Subcutaneous adipose tissue (tissue), 4 donors: Measurements from ENCODE around the gene RPS6KC1. TPM values are rescaled to one million over a fixed set of nuclear protein-coding genes. Genes with fewer than 3 reads are reported as not detected.

Experiments used
- total RNA-seq, 4 donors: library from RNA; depleted of rRNA; stranded (reverse); fragments of >200 nt; gene quantifications; one replicate each; pipeline ENCODE4 v1.1.0, GENCODE V29; 2016
- TF ChIP-seq, protein P1 (sequence below): fragments of 450-650 bp; IDR thresholded peaks from one replicate; pipeline ENCODE4 v1.5.1; 2016; ENCODE audit warnings: low read depth, mild to moderate bottlenecking, control low read depth, antibody characterized with exemption, moderate library complexity

Gene RPS6KC1, protein sequence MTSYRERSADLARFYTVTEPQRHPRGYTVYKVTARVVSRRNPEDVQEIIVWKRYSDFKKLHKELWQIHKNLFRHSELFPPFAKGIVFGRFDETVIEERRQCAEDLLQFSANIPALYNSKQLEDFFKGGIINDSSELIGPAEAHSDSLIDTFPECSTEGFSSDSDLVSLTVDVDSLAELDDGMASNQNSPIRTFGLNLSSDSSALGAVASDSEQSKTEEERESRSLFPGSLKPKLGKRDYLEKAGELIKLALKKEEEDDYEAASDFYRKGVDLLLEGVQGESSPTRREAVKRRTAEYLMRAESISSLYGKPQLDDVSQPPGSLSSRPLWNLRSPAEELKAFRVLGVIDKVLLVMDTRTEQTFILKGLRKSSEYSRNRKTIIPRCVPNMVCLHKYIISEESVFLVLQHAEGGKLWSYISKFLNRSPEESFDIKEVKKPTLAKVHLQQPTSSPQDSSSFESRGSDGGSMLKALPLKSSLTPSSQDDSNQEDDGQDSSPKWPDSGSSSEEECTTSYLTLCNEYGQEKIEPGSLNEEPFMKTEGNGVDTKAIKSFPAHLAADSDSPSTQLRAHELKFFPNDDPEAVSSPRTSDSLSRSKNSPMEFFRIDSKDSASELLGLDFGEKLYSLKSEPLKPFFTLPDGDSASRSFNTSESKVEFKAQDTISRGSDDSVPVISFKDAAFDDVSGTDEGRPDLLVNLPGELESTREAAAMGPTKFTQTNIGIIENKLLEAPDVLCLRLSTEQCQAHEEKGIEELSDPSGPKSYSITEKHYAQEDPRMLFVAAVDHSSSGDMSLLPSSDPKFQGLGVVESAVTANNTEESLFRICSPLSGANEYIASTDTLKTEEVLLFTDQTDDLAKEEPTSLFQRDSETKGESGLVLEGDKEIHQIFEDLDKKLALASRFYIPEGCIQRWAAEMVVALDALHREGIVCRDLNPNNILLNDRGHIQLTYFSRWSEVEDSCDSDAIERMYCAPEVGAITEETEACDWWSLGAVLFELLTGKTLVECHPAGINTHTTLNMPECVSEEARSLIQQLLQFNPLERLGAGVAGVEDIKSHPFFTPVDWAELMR
- 10 to 100 TPM; 22.6 to 30.7 (median 25.3) TPM for total RNA-seq

DNA sequence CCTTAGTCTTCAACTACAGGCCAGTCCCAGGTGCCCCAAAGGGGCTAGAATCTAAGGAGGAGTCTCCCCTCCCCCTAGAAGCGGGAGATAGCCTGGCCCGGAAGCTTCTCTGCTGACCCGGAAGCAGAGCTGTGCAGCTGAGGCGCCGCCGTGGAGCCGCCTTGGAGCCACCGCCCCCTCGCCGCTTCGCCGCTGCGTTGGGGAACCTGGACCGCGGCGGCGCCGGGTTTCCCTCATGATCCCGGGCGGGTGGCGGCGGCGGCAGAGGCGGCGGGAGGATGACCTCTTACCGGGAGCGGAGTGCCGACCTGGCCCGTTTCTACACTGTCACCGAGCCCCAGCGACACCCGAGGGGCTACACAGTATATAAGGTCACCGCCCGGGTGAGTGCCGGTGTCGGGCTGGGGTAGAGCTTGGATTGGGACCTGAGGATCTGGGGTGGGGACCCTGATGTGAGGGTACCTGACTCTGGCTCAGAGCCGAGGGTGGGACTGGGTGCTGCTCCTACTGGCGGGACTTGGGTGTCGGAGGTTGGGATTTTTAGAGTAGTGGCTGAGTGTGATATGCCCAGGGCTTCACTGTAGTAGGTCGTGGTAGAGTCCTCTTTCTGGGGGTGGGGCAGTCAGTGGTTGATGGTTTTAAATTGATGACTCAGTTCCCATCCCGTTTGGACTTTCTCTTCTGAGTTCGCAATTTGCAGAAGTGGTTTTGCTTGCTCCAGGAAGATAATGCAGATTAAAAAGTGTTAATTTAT lies at the start of gene RPS6KC1:
Gene RPS6KC1 (plus strand): TSS at position 115 of the 754 bp plus-strand sequence. CDS start 164 bp downstream, at position 279.
- TF ChIP-seq, protein P1, sequence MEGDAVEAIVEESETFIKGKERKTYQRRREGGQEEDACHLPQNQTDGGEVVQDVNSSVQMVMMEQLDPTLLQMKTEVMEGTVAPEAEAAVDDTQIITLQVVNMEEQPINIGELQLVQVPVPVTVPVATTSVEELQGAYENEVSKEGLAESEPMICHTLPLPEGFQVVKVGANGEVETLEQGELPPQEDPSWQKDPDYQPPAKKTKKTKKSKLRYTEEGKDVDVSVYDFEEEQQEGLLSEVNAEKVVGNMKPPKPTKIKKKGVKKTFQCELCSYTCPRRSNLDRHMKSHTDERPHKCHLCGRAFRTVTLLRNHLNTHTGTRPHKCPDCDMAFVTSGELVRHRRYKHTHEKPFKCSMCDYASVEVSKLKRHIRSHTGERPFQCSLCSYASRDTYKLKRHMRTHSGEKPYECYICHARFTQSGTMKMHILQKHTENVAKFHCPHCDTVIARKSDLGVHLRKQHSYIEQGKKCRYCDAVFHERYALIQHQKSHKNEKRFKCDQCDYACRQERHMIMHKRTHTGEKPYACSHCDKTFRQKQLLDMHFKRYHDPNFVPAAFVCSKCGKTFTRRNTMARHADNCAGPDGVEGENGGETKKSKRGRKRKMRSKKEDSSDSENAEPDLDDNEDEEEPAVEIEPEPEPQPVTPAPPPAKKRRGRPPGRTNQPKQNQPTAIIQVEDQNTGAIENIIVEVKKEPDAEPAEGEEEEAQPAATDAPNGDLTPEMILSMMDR: no peak

DNA sequence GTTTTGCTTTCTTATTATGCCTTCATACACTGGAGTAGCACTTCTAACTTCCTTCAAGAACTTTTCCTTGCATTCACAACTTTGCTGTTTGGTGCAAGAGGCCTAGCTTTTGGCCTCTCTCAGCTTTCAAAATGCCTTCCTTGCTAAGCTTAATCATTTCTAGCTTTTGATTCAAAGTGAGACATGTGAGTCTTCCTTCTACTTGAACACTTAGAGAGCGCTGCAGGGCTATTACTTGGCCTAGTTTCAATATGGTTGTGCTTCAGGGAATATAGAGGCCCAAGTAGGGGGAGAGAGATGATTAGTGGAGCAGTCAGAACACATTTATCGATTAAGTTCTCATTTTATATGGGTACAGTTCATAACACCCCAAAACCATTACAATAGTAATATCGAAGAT lies 47.8 kb upstream of the RPS6KC1 start:
- TF ChIP-seq, protein P1: no peak

DNA sequence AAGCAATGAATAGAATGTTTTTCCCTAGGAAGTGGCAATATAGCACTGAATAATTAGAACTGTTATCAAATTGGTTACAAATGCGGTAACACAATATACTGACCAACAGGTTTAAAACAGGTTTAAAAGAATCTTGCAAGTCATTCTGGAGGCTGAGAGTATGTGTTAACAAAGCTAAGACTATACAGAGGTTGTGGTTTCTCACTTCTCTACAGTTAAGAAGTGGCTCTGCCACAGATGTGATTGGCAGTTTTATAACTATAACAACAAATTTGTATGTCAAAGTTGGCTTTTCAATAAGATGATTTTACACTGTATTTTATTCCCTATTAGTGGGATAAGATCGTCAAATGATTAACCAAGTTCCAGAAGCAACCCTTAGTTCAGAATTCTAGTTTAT lies 42.5 kb upstream of the RPS6KC1 start:
- TF ChIP-seq, protein P1: no peak

DNA sequence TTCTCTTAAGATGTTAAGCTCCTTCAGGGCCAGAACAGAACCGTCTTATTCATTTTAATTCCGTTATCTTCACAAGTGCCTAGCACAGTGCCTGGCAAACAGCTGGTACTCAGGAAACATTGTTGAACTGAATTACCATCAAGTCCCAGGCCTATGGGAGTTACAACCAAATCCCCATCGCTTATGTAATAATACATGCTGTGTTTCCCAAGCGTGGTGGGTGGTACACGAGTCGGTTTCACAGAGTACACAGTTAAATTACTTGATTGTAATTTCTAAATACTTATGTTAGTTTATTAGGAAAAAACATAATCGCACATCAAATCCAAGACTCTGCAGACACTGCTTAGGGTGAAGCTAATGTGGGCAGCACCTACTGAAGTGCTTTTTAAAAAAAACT lies 36.4 kb upstream of the RPS6KC1 start:
- TF ChIP-seq, protein P1: no peak

DNA sequence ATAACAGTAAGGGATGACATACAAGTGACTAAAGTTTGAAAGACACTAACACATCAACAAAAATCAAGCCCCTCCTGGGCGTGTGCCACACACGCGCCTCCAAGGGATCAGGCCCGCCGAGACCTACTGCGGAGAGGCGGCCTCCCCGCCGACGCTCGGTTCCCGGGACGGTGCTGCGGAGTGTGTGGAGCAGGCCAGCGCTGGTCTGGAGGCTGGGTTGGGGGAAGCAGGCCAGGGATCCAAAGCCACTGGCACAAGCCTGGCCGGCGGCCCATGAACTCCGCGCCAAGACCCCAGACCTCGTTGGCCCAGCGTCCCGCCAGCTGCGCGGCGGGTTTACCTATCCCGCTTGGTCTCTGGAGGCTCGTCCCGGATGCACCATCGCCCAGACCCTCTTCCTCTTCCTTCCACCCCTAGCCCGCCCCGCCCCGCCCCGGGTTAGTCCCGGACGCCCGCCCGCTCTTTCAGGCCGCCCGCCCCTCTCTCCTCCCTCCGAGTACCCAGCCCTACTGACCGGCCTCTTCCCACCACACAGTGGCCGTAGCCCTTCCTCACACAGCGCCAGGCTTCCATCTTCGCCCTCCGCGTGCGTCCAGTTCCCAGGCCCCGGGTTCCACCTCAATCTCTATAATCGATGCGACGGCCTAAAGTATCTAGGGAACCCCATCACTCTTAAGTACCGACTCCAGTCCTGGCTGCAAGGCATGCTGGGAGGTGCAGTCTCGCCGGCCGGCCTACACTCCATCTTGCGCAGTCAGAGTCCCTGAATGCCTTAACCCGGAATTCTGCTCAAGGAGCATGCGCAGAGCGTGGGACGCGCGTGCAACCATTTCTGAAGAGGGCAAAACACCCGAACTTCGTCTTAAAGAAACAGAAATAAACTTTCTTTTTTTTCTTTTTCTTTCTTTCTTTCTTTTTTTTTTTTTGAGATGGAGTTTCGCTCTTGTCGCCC lies 35.7 kb upstream of the RPS6KC1 start, which contains the start of gene ANGEL2:
Gene ANGEL2 (minus strand): TSS at position 769 of the 952 bp plus-strand sequence. CDS start 196 bp downstream, at position 573.
- TF ChIP-seq, protein P1: no peak
